ENCODE measurements around the gene PSMD6.

The PSMD6 gene

DNA sequence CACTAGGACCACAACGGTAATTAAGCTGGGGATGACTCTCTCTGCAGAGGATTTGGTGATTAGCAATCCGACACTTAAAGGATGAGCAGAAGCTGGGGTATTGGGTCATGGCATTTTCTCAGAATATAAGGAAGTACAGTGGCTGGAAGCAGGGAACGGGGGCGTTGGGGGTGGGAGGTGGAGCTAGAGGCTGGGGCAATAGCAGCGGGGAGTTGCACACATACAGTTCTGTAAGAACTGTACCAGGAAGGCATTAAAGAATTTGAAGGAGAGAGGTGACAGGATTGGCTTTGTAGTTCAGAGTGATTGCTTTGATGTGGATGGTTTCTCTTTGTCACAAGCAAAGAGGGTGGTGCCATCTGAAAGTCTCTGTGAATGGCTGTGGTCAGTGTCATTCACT, 28.2 kb downstream of the PSMD6 start:
- H3K27ac ChIP-seq, result no peak overlapping the region
- TF ChIP-seq, protein P1, sequence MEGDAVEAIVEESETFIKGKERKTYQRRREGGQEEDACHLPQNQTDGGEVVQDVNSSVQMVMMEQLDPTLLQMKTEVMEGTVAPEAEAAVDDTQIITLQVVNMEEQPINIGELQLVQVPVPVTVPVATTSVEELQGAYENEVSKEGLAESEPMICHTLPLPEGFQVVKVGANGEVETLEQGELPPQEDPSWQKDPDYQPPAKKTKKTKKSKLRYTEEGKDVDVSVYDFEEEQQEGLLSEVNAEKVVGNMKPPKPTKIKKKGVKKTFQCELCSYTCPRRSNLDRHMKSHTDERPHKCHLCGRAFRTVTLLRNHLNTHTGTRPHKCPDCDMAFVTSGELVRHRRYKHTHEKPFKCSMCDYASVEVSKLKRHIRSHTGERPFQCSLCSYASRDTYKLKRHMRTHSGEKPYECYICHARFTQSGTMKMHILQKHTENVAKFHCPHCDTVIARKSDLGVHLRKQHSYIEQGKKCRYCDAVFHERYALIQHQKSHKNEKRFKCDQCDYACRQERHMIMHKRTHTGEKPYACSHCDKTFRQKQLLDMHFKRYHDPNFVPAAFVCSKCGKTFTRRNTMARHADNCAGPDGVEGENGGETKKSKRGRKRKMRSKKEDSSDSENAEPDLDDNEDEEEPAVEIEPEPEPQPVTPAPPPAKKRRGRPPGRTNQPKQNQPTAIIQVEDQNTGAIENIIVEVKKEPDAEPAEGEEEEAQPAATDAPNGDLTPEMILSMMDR (conservative IDR thresholded peaks at IDR 0.05), result no peak

DNA sequence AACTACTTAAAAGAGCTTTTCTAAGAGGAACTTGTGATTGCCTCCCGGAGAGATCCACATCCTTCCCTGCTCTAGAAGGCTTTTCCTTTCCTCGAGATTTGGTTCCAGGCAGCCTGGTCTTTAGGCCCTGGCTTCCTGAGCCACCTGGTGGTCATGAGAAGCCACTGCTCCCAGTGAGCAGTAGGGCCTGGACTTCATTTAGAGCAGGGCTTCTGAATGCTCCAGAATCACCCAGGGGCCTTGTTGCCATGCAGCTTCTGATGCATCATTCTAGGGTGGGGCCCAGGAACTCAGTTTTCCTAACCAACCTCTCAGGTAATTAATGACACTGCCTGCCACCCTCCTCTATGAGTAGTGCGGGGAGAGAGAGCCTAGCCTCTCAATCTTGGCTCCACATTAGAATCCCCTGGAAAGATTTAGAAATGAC, 29.6 kb downstream of the PSMD6 start:
- TF ChIP-seq, protein P1 (conservative IDR thresholded peaks at IDR 0.05), result peak; percentile 98
- peak overlapping the region; percentile 7; the same call in 1 of the 2 replicates for H3K27ac ChIP-seq

DNA sequence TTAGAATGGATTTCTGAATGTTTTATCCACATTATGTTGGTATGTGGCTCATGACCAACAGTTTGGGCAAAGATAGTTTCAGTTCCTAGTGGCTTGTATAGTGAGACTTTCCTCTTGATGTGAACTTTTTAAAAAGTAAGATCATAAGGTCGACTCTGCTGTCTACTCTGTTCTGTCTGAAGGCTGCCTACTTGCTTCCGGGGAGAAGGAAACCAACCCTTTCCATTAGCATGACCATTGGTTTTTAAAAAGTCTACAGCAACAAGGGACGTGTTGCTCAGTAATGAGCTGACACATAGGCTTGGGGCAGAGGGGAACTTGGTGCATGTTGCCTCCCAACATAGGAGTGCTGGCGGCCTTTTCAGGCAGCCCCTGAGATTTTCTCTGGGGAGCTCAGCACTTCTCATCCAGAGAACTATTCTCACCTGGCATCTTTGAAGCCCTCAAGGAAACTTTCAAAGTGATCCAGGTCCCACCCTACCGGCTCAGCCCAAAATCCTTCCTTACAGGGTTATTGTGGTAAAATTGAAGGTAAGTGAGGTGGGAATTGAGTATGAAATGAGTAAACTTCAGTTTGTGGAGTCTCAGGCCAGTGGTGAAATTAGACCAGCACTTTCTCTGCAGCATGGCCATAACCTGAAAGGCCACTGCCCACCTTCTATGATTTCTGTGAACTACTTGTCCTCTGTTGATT, 30.6 kb downstream of the PSMD6 start:
- TF ChIP-seq, protein P1 (conservative IDR thresholded peaks at IDR 0.05), result no peak
- peak overlapping the region; percentile 7; the same call in 1 of the 2 replicates for H3K27ac ChIP-seq

DNA sequence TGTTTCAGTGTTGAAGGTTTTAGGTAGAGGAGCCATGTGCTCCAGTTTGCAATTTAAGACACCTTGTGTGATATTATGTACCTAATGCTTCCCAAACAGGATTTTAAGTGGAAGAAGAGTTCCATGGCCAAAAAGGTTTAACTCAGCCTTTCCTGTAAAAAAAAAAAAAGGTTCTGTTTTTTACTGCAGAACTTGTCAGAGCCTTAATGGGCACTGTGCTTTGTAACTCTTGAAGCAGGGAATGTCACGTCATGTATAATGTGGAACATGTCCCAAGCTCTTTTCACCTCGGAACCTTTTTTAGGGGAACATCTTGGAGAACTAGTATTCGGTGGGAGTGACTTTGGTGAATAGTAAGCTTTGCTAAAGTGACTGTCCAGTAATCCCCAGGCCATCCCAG, 31.6 kb downstream of the PSMD6 start:
- H3K27ac ChIP-seq, result no peak overlapping the region
- TF ChIP-seq, protein P1 (conservative IDR thresholded peaks at IDR 0.05), result no peak

DNA sequence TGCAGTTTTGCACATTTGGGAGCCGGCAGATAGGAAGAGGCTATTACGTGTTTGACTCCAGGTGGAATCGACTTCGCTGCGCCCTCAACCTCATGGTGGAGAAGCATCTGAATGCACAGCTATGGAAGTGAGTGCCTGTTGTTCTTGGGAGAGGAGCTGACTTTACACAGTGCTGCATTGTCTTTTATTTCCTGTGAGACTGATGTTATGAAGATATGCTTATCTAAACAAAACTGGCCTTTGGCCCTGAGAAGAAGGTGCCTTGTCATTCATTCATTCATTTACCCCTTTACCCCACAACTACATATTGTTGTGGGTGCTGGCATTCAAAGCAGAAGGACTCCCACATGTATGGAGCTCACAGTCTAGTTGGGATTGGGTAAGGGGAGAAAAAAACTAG, 32.6 kb downstream of the PSMD6 start:
- TF ChIP-seq, protein P1 (conservative IDR thresholded peaks at IDR 0.05), result no peak
- no peak overlapping the region for H3K27ac ChIP-seq

DNA sequence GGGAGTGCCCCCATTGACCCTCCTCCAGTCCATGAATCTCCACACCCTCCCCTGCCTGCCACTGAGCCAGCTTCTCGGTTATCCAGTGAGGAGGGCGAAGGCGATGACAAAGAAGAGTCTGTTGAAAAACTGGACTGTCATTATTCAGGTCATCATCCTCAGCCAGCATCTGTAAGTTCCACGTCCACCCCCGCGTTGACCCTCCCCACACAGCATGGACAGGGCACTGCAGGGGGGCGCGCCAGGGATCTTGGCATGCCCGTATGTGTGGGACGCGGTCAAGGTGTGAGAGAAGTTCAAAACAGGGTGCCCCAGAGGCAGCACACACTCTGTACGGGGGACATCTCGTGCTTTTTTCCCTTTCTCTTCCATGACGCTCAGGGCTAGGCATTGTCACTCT, 33.1 kb downstream of the PSMD6 start:
- no peak overlapping the region for H3K27ac ChIP-seq
- TF ChIP-seq, protein P1 (conservative IDR thresholded peaks at IDR 0.05), result no peak

DNA sequence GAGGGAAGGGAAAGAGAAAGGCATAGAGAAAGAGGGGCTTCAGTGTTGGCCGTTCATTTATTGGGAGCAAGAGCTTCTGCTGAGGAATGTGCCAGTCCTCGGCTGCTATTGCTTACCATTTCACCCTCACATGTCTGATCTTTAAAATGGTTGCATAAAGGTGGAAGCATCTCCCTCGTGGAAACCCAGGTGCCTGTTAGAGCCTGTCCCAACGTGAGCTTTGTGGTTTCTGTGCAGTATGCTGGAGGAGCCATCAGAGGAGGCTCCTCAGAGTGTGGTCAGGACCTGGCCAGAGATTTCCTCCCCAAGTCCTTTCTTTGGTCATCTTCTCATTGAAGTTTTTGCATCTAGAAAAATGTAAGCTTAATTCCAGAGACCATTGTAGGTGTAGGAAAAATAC, 34.4 kb downstream of the PSMD6 start:
- H3K27ac ChIP-seq, result no peak overlapping the region
- TF ChIP-seq, protein P1 (conservative IDR thresholded peaks at IDR 0.05), result no peak
